ENCODE measurements around the gene ARHGAP45. TPM values are rescaled to one million over a fixed set of nuclear protein-coding genes. Genes with fewer than 3 reads are reported as not detected.

ARHGAP45 gene
- total RNA-seq, 1 experiment from 2014 or later = 2.9 TPM

- peaks cover 26% of the 10 kb centered on the region for H3K36me3 ChIP-seq
- peak overlapping the region; percentile 79 for H3K27ac ChIP-seq
- DNase-seq = peak; percentile 96 to 97
- no peaks in the 10 kb centered on the region for H3K9me3 ChIP-seq (replicated peaks)
- H3K4me1 ChIP-seq = no peaks in the 10 kb centered on the region
- H3K4me3 ChIP-seq = peak overlapping the region; percentile 97
- H3K27me3 ChIP-seq = no peaks in the 10 kb centered on the region
Observed at GRCh38 chr19:1028062-1028926, 38.7 kb upstream of the ARHGAP45 start.

- H3K27ac ChIP-seq = no peak overlapping the region
- H3K4me1 ChIP-seq = no peaks in the 10 kb centered on the region
- H3K9me3 ChIP-seq (replicated peaks) = no peaks in the 10 kb centered on the region
- H3K4me3 ChIP-seq = no peak overlapping the region
- DNase-seq = no peak
- peaks cover 46% of the 10 kb centered on the region for H3K36me3 ChIP-seq
- H3K27me3 ChIP-seq = no peaks in the 10 kb centered on the region
Observed at GRCh38 chr19:1032264-1032867, 34.6 kb upstream of the ARHGAP45 start.

GRCh38 chr19:1035998-1036621, 30.9 kb upstream of the ARHGAP45 start:
- H3K36me3 ChIP-seq = peaks cover 38% of the 10 kb centered on the region

GRCh38 chr19:1037621-1038064, 29.3 kb upstream of the ARHGAP45 start:
- peaks cover 26% of the 10 kb centered on the region for H3K36me3 ChIP-seq
- H3K9me3 ChIP-seq (replicated peaks) = no peaks in the 10 kb centered on the region
- no peaks in the 10 kb centered on the region for H3K27me3 ChIP-seq
- H3K4me1 ChIP-seq = peaks cover 19% of the 10 kb centered on the region
- no peak overlapping the region for H3K4me3 ChIP-seq
- no peak overlapping the region for H3K27ac ChIP-seq
- DNase-seq = no peak

More at GRCh38 chr19:1035998-1036621, 30.9 kb upstream of the ARHGAP45 start:
- H3K9me3 ChIP-seq (replicated peaks) = no peaks in the 10 kb centered on the region
- DNase-seq = no peak
- peaks cover 3% of the 10 kb centered on the region for H3K4me1 ChIP-seq
- H3K27me3 ChIP-seq = no peaks in the 10 kb centered on the region
- H3K4me3 ChIP-seq = no peak overlapping the region
- no peak overlapping the region for H3K27ac ChIP-seq

GRCh38 chr19:1038978-1039645, 27.9 kb upstream of the ARHGAP45 start:
- Histone ChIP-seq H3K27ac (no peak overlapping the region), H3K9me3 (replicated peaks) (no peaks in the 10 kb centered on the region), H3K36me3 (peaks cover 18% of the 10 kb centered on the region), H3K4me3 (no peak overlapping the region), H3K4me1 (peaks cover 26% of the 10 kb centered on the region), H3K27me3 (no peaks in the 10 kb centered on the region)
- no peak for DNase-seq

- peaks cover 26% of the 10 kb centered on the region for H3K4me1 ChIP-seq
- H3K36me3 ChIP-seq = peaks cover 18% of the 10 kb centered on the region
- peak; percentile 97 to 98 for DNase-seq
- H3K9me3 ChIP-seq (replicated peaks) = no peaks in the 10 kb centered on the region
- H3K27ac ChIP-seq = no peak within 1 kb of the TSS
- peak within 1 kb of the TSS; percentile 55 for H3K4me3 ChIP-seq
- H3K27me3 ChIP-seq = no peaks in the 10 kb centered on the region
Observed at GRCh38 chr19:1039646-1040475, 27.1 kb upstream of the ARHGAP45 start, which contains the start of gene ABCA7. Gene ABCA7, plus strand, starts transcription at chr19:1040107. Its CDS starts 1,255 bp downstream, at chr19:1041362.

GRCh38 chr19:1040476-1041271, 26.3 kb upstream of the ARHGAP45 start:
- Histone ChIP-seq H3K27me3 (no peaks in the 10 kb centered on the region), H3K36me3 (peaks cover 13% of the 10 kb centered on the region), H3K9me3 (replicated peaks) (no peaks in the 10 kb centered on the region), H3K4me3 (peak overlapping the region; percentile 55), H3K27ac (no peak overlapping the region), H3K4me1 (peaks cover 26% of the 10 kb centered on the region)
- peak; percentile 97 to 98 for DNase-seq

GRCh38 chr19:1041272-1041834, 25.6 kb upstream of the ARHGAP45 start:
- H3K27me3 ChIP-seq = no peaks in the 10 kb centered on the region
- DNase-seq = no peak
- H3K27ac ChIP-seq = no peak overlapping the region
- peaks cover 6% of the 10 kb centered on the region; the same call in 1 of the 2 replicates for H3K36me3 ChIP-seq
- H3K9me3 ChIP-seq (replicated peaks) = no peaks in the 10 kb centered on the region
- H3K4me3 ChIP-seq = peak overlapping the region; percentile 35
- peaks cover 26% of the 10 kb centered on the region for H3K4me1 ChIP-seq

- H3K36me3 ChIP-seq = no peaks in the 10 kb centered on the region; the same call in 1 of the 2 replicates
- peak; percentile 80 to 87 for DNase-seq
- H3K27ac ChIP-seq = 0 out of 2 replicates have a peak overlapping the region, but pooled peaks have one; percentile 4
- no peaks in the 10 kb centered on the region for H3K27me3 ChIP-seq
- peaks cover 26% of the 10 kb centered on the region for H3K4me1 ChIP-seq
- no peaks in the 10 kb centered on the region for H3K9me3 ChIP-seq (replicated peaks)
- peak overlapping the region; percentile 35 for H3K4me3 ChIP-seq
Observed at GRCh38 chr19:1041835-1042685, 24.9 kb upstream of the ARHGAP45 start.

GRCh38 chr19:1042689-1043511, 24.1 kb upstream of the ARHGAP45 start:
- H3K4me1 ChIP-seq = peaks cover 26% of the 10 kb centered on the region
- H3K4me3 ChIP-seq = peak overlapping the region; percentile 35
- no peaks in the 10 kb centered on the region for H3K9me3 ChIP-seq (replicated peaks)

GRCh38 chr19:1045247-1045603, 21.7 kb upstream of the ARHGAP45 start:
- H3K27me3 ChIP-seq = no peaks in the 10 kb centered on the region
- H3K27ac ChIP-seq = no peak overlapping the region
- H3K36me3 ChIP-seq = no peaks in the 10 kb centered on the region
- DNase-seq = peak; percentile 50 to 52
- peaks cover 26% of the 10 kb centered on the region for H3K4me1 ChIP-seq
- no peaks in the 10 kb centered on the region for H3K9me3 ChIP-seq (replicated peaks)
- H3K4me3 ChIP-seq = no peak overlapping the region

More at GRCh38 chr19:1042689-1043511, 24.1 kb upstream of the ARHGAP45 start:
- Histone ChIP-seq H3K27me3 (no peaks in the 10 kb centered on the region), H3K36me3 (no peaks in the 10 kb centered on the region; the same call in 1 of the 2 replicates), H3K27ac (no peak overlapping the region)
- peak; percentile 63 to 67 for DNase-seq

Data from SJCRH30 (cell line).